Measurements from ENCODE around the gene MT1G.
"Not testable (repeated sequence)": the region's sequence is repeated elsewhere in the genome, so short reads cannot be mapped to it uniquely, and the experiment has no call there.

MT1G gene

GRCh38 chr16:56665286-56666261 is 2.3 kb downstream of the MT1G start:
- not testable (repeated sequence) for DNase-seq (ENCODE audit: low spot score)

- no peak for DNase-seq (ENCODE audit: low spot score)
Observed at GRCh38 chr16:56664506-56664905, 3.4 kb downstream of the MT1G start.

- DNase-seq (ENCODE audit: low spot score) = no peak
Observed at GRCh38 chr16:56662357-56663354, 5.2 kb downstream of the MT1G start.

GRCh38 chr16:56658327-56658875 is 9.5 kb downstream of the MT1G start:
- no peak for DNase-seq (ENCODE audit: low spot score)

- peak; percentile 86 for DNase-seq (ENCODE audit: low spot score)
Observed at GRCh38 chr16:56657555-56658326, 10.1 kb downstream of the MT1G start, which contains the start of gene MT1F. Gene MT1F, plus strand, starts transcription at chr16:56657959. Its CDS starts 100 bp downstream, at chr16:56658059.

GRCh38 chr16:56653218-56653617 is 14.6 kb downstream of the MT1G start:
- DNase-seq (ENCODE audit: low spot score) = no peak

GRCh38 chr16:56652600-56652999 is 15.3 kb downstream of the MT1G start:
- DNase-seq (ENCODE audit: low spot score) = no peak

GRCh38 chr16:56651586-56651985 is 16.3 kb downstream of the MT1G start, which contains the start of gene MT1B:
Gene MT1B, plus strand, starts transcription at chr16:56651886. Its CDS starts 68 bp downstream, at chr16:56651954.
- DNase-seq (ENCODE audit: low spot score) = no peak

GRCh38 chr16:56649820-56650219 is 18.0 kb downstream of the MT1G start:
- DNase-seq (ENCODE audit: low spot score) = no peak

- DNase-seq (ENCODE audit: low spot score) = no peak
Observed at GRCh38 chr16:56649271-56649670, 18.6 kb downstream of the MT1G start.

GRCh38 chr16:56647641-56648431 is 20.0 kb downstream of the MT1G start:
- no peak for DNase-seq (ENCODE audit: low spot score)

- DNase-seq (ENCODE audit: low spot score) = no peak
Observed at GRCh38 chr16:56645838-56646237, 22.0 kb downstream of the MT1G start.

- no peak for DNase-seq (ENCODE audit: low spot score)
Observed at GRCh38 chr16:56645311-56645710, 22.6 kb downstream of the MT1G start.

GRCh38 chr16:56643833-56644232 is 24.0 kb downstream of the MT1G start:
- no peak for DNase-seq (ENCODE audit: low spot score)

- DNase-seq (ENCODE audit: low spot score) = peak; percentile 83
Observed at GRCh38 chr16:56643080-56643778, 24.6 kb downstream of the MT1G start.

GRCh38 chr16:56641166-56641565 is 26.7 kb downstream of the MT1G start:
- DNase-seq (ENCODE audit: low spot score) = no peak

- DNase-seq (ENCODE audit: low spot score) = no peak
Observed at GRCh38 chr16:56640076-56640475, 27.8 kb downstream of the MT1G start.

GRCh38 chr16:56639045-56639444 is 28.8 kb downstream of the MT1G start:
- DNase-seq (ENCODE audit: low spot score) = no peak

All from LoVo (cell line).